NCI-H1105 (cell line): Measurements from ENCODE around the gene RHBG.
A peak's percentile ranks its signal among the peaks of the same experiment; 100 is the strongest.

Experiments used
- DNase-seq: peaks from one replicate; lab custom pipeline; 2025; lab: John Stamatoyannopoulos, UW

RHBG gene

DNA sequence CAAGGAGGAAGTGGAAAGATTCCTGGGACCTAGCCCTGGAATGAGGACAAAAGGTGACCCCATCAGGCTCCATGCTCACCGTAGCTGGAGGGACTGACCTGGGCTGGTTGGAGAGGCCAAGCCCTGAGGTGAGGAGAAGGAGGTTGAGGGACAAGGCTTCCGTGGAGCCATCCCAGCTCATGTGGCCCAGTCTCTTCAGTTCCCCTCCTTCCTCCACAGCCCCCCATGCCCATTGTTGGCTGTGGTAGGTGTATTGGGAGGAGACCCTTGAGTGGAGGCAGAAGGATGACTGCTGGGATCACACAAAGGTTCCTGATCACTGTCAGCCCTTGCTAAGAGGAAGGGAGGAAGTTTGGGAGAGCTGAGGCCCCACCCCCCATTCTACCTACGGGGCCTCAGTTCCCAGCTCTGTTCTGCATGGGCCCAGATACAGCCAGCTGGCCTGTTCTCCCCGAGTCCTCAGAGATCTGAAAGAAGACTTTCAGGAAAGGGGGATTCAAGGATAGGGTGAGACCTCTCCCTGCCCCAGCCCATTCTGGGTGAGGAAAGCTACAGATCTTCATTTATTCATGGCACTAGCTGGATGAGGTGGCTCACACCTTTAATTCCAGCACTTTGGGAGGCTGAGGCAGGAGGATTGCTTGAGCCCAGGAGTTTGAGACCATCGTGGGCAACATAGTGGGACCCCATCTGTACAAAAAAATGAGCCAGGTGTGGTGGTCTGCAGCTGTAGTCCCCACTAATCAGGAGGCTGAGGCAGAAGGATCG is 17.3 kb downstream of the RHBG start:
- no peak for DNase-seq

DNA sequence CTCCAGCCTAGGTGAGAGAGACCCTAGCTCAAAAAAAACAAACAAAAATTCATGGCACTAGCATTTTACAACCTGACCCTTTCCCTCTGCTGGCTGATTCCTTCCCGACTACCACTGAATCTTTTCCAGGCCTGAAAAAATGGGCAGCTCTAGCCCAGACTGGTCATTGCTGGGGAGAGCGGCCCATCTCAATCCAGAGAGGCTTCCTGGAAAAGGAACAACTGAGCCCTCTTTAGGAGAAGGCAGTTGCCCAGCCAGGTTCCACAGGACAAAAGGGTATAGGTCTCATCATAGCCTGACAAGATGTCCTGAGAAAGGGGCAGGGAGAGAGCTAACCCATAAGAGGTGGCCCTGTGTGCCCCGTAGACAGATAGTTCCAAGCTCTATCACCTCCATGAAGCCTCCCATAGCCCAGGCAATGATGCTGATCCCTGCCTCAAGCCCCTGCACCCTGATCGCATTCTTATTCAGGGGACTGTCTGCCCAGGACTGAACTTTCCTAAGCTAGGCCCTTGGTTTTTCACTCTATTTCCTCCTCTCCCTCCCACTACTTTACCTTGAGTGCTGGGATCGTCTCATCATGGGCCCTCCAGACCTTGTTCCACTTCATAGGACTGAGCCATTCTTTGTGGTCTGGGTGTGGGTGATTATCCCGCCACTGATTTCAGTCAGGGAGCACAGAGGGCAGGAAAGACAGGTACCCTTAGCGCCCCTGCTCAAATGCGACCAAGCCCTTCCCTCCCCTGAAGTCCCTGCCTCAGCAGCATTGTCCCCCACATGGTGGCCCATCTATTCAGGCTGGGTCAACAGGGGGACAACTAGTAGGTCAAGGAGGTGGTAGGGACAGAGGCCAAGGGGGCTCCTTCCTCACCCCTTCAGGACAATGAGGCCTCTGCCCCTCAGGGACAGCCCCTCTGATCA is 18.2 kb downstream of the RHBG start:
- no peak for DNase-seq

DNA sequence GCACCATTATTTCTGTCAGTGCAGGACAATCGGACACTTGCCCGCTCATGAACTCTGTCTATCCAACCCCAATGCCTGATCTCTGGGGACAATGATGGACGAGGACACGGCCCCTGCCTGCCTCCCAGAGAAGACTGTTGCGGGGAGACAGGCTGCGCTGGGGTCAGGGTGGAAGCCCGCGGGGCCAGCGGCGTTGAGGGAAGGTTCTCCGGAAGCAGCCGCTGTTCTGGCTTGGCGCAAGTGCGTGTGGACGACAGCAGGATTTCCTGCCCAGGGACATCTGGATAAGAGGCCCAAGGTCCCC is 18.8 kb downstream of the RHBG start:
- DNase-seq, result no peak

DNA sequence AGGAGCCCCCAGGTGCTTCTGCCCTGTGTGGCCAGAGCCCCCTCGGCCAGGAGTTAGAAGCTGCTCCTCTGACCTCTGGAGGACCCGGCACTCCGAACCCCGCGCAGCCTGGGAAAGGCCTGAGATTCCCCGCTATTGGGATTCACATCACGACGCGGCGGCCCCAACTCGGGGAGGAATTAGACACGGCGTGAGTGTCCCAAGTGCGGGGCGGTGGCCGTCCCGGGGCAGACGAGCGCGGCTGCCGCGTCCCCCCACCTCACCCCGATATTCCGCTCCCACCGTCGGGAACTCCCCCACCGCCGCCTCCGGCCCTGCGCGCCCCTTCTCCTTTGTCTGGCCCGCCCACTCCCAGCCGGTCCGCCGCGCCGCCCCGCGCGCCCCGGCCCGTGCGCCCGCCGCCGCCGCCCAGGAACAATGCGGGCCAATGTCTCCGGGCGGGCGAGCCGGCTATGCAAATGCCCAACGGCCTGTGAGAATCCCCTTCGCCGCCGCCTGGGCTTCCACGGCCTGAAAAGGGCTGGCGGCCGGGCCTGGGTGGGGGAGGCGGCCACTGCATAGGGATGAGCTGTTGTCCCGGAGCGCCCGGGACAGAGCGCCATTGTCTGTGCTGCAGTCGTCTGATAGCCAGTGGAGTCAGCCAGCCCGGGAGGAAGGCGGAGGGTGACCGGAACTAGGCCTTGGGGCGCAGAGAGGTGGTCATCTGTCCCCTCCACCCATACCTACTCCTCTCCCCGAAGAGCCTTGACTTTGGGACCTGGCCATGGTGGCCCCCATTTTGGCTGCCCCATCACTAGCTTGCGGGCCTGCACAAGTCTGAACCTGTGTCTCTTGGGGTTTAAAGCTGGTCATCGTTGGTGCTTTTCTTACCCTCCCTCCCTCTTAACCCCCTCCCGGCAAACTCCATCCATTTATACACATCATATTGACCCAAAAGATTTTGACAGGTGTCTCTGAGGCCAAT is 19.4 kb downstream of the RHBG start:
- DNase-seq, result no peak

DNA sequence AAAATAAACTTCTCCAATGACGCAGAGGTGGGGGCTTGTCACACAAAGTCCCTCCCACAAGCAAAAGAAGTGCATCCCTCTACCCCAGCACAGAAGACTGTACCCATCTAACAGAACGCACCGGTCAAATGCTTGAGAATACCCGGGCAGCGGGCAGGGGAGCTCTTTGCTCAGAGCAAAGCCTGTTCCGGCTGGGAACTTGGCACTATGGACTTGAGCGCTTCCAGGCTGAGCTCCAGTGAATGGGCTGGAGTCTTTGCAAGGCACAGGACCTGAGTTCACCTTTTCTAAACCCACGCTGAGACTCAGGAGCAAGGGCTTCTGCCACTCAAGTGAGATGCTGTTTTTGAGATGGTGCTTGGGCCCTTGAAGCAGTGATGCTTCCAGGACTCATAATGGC is 20.3 kb downstream of the RHBG start:
- no peak for DNase-seq

DNA sequence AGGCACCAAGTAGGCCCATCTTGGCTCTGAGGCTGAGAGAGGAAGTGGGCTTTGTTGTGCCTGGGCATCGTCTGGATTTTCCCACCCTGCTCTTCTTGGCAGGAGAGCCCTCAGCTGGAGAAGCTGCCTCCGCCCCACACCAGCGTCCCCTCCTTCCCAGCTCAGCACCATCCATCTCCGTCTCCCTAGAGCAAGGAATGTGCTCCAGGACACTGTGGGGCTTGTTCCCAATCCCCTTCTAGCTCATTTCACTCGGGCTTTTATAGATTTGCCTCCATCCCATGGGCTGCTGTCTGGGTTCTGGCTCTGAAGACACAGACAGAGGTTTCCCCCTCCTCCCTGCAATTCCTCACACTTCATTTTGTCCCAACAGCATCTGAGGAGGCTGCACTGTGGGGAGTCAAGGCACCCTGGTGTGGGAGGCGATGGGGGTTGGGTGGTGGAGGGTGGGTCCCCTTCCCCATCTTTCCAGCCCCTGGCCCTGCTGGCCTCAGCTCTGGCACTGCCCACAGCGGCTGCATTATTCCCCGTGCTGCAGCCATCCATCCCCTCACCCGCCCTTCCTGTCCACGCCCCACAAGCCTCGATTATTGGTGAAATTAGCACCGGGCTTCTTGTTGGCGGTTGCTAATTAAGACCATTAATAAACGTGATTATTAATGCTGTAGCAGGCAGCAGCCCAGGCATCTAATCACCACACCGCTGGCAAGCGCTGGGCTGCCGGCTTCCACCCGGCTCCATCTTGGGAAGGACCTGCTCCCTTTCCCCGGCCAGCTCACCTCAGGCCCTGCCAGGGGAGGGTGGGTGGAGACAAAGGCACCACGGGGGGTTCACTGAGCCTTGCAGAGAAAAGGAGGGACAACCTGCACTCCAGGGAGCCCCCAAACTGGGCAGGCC is 21.7 kb downstream of the RHBG start:
- DNase-seq, result no peak

DNA sequence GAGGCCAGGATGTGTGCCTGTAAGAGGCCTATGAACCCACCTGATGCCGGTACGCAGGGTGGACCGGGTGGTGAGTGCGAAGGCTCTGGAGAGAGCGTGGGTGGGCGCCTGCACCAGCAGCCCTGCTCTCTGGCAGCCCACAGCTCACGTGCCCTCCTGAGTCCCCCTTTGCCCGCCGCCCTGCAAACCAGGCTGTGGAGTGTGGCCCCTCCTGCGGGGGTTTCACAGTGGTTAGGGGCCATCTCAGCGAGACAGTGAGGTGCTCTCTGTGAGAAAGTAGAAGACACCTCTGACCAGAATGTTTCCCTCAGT is 22.3 kb downstream of the RHBG start:
- no peak for DNase-seq

DNA sequence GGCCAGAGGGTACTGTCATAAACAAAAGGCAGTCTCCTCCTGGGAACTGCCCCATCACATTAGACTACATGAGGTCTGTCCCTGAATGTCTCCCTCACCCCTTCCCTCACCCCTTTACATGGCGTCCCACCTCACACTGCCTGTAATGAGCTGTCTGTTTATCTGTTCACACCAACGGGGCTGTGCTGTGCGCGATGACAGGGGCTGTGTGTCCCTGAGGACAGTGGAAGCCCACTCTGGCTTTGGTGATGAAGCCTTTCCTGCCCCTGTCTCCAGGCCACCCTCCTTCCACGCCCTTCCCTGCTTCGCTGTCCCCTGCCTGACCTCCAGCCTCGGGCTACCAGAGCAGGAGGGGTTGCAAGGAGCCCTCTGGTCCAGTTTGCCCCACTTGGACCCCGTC is 22.7 kb downstream of the RHBG start:
- no peak for DNase-seq

DNA sequence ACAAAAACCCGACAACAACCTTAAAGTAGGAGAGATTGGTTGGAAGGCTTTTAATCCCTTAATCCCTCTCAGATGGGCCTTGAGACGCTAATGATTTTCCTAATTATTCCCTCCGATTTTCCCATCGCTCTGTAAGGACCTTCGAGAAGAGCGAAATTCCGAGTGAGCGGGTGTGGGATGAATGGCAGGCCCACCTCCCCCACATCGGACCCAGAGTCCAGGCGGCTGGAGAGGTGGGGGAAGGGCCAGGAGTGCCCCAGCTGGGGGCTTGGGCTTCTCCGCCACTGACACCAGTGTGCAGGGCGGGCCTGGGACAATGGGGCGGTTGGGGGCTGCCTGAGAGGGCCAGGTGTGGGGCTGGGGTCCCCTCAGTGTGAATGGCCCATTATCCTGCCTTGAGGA is 23.4 kb downstream of the RHBG start:
- DNase-seq, result no peak

DNA sequence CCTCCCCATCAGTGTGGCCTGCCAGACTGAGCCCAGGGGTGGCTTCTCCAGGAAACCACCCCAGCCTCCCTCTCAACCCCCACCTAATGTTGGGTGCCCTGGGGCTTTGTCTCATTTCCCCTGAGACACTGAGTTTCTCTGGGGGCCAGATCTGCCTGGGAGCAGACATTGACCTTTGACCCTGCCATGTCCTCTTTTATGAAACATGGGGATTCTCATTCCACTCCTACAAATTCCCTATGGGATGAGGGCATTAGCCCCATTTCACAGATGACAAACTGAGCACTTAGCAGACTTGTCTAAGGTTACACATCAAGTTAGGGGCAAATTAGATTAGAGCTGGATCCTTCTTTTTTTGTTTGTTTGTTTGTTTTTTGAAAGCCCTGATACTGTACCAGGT is 24.1 kb downstream of the RHBG start:
- DNase-seq, result no peak

DNA sequence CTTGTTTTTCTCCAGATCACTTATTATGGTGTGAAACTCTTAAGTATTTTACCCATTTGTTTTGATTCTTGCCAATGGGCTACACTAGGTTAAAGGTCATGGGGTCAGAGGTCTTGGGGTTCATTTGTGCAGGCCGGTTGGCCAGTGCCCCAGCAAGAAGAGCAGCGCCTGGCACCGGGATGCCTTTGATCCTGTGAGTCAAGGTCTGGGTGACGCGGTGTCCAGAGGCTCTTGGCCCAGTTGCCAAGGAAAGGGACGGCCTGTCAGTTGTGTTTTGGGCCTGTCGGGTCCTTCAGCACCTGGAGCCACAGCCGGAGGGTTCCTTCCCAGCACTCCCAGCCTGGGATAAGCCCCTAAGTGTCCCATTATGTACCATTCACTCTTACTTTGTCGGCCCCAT is 25.1 kb downstream of the RHBG start:
- DNase-seq, result no peak

DNA sequence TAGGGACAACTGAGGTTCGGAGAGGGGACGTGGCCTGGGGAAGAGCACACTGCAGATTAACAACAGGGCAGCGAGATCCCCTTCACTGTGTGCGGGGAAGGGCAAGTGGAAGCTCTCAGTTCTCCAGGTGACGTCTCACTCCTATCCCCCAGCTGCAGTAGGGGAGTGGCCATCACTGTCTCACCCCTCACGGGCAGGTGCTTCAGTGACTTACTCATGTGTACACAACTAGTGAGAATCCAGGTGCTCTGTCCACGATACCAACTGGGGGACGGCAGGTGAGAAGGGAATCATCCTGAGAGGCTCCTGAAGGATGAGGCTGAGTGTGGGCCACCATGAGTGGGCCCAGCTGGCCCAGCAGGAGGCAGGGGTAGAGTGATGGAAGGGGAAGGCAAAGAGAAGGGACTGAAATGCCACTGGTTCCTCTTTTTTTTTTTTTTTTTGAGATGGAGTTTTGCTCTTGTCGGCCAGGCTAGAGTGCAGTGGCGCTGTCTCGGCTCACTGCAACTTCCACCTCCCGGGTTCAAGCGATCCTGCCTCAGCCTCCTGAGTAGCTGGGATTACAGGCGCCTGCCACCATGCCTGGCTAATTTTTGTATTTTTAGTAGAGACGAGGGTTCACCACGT is 25.9 kb downstream of the RHBG start:
- DNase-seq, result peak; percentile 32

DNA sequence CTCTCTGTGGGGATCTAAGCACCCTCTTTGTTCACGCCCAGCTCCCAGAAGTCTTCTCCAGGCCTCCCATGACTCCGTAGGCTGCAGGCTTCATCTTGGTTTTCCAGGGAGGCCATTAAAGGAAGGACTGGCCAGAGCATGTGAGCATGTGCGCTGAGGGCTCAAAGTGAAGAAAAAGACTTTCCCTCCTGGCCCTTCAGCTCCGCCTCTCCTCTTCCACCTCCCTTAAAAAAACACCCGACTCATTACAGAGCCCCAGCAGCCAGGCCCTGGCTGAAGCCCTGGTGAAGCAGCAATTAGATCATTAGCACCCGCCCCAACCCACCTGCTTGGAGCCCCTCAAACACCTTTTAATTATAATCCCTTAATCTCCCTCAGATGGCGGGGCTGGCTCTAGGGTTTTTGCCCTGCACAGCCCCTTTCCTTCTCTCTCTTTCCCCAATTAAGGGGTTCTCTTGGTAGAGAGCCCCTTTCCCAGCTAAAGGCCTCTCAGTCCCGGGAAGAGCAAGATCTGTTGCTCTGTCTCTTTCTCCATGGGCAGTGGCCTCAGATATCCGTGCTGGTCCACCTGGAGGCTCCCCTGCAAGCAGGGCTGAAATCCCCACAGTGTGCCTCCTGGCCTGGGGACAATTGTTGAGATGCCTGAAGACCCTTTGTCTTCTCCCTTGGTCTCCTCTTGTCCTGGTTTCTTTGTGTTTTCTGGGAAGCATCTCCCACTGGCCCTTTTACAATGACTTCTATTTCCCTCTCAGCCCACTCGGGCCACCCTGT is 30.5 kb downstream of the RHBG start:
- no peak for DNase-seq

DNA sequence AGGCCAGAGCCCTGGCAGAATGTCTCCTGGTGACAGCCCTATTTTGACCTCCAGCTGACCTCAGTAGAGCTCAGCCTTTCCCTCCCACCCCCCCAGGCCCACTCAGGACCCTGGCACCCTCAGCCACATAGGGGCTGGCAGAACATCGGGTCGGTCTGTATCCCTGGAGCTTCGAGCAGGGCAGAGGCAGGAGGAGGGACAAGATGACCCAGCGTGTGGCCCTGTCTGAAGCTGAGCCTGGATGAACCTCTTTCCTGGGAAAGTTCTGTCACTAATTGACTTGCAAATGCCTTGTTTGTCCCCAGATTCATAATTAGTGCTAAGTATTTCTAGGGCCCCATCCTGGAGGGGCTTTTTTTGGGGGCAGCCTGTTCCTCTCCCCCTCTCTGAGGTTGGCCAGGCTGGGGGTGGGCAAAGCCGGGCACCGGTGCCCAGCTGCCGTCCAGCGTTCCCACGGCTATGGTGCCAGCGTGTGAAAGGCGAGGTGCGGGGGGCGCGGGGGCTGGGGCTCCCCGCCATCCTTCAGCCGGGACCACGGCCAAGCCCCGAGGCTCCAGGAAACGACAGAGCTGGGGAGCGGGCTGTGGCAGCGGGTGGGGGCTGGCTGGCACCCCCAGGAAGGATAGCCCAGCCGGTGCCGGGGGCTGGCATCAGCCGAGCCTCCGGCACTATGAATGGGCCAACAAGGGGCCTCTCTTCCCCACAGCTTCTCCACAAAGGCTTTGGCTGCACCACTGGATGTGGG is 31.4 kb downstream of the RHBG start:
- no peak for DNase-seq

DNA sequence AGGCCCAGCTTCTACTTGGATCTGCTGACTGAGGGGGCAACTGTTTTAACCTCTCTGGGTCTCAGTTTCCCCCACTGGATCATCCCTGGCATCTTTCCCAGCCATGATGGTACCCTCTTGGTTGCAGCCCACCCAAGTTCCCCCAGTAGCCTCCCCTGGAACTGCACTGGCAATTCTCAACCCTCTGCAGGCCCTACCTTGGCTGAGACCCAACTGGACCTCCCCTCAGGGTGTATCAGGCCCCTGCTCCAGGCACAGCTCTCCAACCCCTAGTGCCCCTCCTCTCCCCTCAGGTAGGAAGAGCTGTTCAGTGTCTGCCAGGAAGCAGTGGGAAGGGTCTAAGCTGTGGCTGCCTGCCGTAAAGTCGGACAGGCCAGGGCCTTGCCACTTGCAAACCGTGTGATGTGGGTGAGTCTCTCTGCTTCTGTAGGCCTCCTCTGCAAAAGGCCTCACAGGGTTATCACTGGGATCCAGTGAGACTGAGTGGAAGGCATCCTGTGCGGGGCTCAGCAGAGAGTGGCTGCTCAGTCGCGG is 32.1 kb downstream of the RHBG start:
- no peak for DNase-seq

DNA sequence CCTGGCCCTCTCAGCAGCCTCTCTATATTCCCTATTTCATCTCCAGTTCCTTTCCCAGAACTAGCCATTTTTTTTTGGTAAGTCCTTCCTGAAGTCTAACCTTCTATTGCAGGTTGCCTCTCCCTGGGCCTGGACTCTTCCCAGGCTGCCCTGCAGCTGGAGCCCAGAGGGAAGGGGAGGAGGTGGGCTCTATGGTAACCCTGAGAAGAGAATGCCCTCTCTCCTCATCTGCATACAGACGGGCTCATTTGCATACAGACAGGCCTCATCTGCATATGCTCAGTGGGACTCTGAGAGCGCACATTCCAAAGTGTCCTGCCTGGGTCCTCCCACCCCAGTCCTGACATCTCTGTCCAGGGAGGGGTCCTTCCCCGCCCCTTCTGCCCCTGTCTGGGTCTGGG is 32.7 kb downstream of the RHBG start:
- no peak for DNase-seq

DNA sequence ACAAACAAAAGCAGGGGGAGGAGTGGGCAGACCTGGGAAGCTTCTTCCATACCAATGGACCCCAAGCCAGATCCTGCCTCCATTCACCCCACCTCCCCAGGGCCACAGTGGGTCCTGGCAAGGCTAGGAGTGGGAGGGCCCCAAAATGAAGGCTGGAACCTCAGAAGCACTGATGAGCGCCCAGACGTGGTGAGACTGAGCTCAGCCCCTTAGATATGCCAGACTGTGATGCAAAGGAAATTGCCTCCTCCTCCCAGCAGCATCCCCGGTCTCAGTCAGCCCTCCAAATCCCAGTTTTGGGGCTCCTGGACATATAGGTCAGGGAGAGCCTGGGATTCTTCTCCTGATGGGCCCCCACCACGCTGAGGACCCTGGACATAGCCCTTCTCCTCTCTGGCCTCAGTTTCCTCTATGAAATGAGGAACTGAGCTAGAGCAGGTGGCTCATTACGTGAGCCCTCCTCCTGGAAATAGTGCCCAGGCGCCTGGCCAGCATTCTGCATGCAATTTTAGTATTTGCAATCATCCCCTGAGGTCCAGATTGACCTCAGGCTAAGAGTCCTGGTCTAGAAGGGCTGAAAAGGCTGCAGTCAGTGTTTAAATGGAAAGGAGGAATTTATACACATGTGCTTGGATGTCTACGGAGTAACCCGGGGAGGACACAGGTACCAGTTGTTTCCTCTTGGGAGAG is 33.5 kb downstream of the RHBG start:
- DNase-seq, result no peak

DNA sequence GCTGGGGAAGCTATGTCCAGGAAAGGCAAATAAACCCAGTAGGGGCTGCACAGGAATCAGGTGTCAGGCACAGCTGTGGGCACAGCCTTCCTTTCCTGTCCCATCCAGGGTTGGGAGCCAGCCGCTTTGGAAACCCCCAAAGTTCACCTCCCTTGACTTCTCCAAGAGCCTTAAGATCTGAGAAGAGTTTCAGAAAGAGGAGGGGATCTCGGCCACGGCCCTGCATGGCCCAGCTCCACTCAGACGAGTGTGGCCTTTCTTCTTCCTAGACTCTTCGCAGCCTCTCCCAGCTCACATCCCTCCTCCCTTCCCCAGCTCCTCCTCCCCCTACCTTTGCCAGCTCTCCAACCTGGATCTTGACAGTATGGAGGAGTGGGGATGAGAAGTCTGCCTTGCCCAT is 36.7 kb downstream of the RHBG start:
- no peak for DNase-seq

DNA sequence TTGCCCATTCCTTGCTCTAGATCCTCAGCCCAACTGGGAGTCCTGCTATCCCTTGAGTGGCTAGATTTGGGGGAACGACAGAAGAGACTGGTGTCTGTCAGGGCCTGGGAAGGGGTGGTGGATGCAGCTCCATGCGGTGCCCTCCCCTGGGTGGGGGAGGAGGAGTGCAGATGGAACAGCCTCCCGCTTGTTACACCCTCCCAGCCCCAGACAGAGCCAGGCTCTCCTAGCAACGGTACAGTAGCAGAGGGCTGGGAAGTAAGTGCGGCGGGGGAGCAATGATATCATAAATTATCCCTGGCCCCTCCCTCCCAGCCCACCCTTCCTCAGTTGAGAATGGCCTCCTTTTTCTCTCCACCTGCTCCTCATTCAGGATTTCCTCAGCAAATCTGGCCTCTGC is 37.2 kb downstream of the RHBG start:
- no peak for DNase-seq
